Sigmoid colon (tissue), 7 donors: ENCODE results near the gene TCF19. TPM values are rescaled to one million over a fixed set of nuclear protein-coding genes. Genes with fewer than 3 reads are reported as not detected.
"Not testable (repeated sequence)": the region's sequence is repeated elsewhere in the genome, so short reads cannot be mapped to it uniquely, and the experiment has no call there.

Experiments
- DNase-seq: peaks from one replicate; pipeline ENCODE4 v3.0.0-alpha.2; 2019
- H3K27ac ChIP-seq, 4 donors: fragments of 200-600 bp; sonication (generic); one replicate each; pipeline ENCODE4 v1.5.1; 2016 to 2019; ENCODE audit warnings: mild to moderate bottlenecking in 1 of 4
- H3K27me3 ChIP-seq, 3 donors: fragments of 200-600 bp; sonication (generic); one replicate each; pipeline ENCODE4 v1.5.1; 2019; ENCODE audit warnings: mild to moderate bottlenecking in 1 of 3
- H3K36me3 ChIP-seq, 4 donors: fragments of 200-600 bp; sonication (generic); one replicate each; pipeline ENCODE4 v1.5.1; 2016 to 2019
- H3K4me1 ChIP-seq, 4 donors: fragments of 200-600 bp; sonication (generic); one replicate each; pipeline ENCODE4 v1.5.1; 2017 to 2019
- H3K4me3 ChIP-seq, 4 donors: fragments of 200-600 bp; sonication (generic); one replicate each; pipeline ENCODE4 v1.5.1; 2017 to 2019; ENCODE audit warnings: mild to moderate bottlenecking in 2 of 4, moderate library complexity in 1 of 4
- H3K9me3 ChIP-seq, 4 donors: fragments of 200-600 bp in 3 of 4; sonication (generic) in 3 of 4; one replicate each; pipeline versions ENCODE4 v1.5.1 to v1.6.1; 2013 to 2019
- EP300 ChIP-seq, 4 donors: sonication (generic); formaldehyde crosslinking; IDR thresholded peaks; one replicate each; pipeline ENCODE4 v1.6.1; 2017; ENCODE audit warnings: antibody characterized with exemption in 4 of 4
- POLR2A ChIP-seq, 2 donors: fragments of 450-650 bp; IDR thresholded peaks; one replicate each; pipeline ENCODE4 v1.6.1; 2016; ENCODE audit warnings: antibody characterized with exemption in 2 of 2, mild to moderate bottlenecking in 2 of 2, moderate library complexity in 2 of 2
- POLR2AphosphoS5 ChIP-seq, 4 donors: sonication (generic); formaldehyde crosslinking; IDR thresholded peaks; one replicate each; pipeline ENCODE4 v1.6.1; 2017; ENCODE audit warnings: antibody characterized with exemption in 4 of 4
- WGBS, 2 donors: extraction: QIAGEN DNeasy Blood & Tissue Kit; methylation state at CpG; one replicate each; pipeline ENCODE4 v1.1.7; 2013; 5-methylcytosine and 5-hydroxymethylcytosine counted together
- intact Hi-C: fragments of 100-400 bp; cut with DNase I; formaldehyde crosslinking; loops from one replicate; pipeline ENCODE4 v1.15.1; 2023
- polyA plus RNA-seq, 3 donors: library from polyadenylated mRNA; stranded (reverse); fragments of 200-250 nt; gene quantifications; one replicate each; pipeline ENCODE4 v1.2.3, GENCODE V29; 2013
- total RNA-seq, 4 donors: library from RNA; depleted of rRNA; stranded (reverse); fragments of >200 nt; gene quantifications; one replicate each; pipeline ENCODE4 v1.1.0, GENCODE V29; 2016
- TF ChIP-seq, protein P1 (sequence below), 4 experiments: fragments of 450-650 bp in 3 of 4; fragments of 200-600 bp in 1 of 4; IDR thresholded peaks; one replicate each; pipeline ENCODE4 v1.5.1; 2016 to 2019; ENCODE audit warnings: antibody characterized with exemption in 4 of 4, mild to moderate bottlenecking in 3 of 4, moderate library complexity in 2 of 4
- donor health status: healthy with polysubstance abuse.
- donor health status: Bipolar disorder and iron deficiency.
- donor health status: healthy.

TCF19 gene
- total and polyA plus RNA-seq, 7 donors, result 2.6 to 11.7 (median 3.6) TPM

DNA sequence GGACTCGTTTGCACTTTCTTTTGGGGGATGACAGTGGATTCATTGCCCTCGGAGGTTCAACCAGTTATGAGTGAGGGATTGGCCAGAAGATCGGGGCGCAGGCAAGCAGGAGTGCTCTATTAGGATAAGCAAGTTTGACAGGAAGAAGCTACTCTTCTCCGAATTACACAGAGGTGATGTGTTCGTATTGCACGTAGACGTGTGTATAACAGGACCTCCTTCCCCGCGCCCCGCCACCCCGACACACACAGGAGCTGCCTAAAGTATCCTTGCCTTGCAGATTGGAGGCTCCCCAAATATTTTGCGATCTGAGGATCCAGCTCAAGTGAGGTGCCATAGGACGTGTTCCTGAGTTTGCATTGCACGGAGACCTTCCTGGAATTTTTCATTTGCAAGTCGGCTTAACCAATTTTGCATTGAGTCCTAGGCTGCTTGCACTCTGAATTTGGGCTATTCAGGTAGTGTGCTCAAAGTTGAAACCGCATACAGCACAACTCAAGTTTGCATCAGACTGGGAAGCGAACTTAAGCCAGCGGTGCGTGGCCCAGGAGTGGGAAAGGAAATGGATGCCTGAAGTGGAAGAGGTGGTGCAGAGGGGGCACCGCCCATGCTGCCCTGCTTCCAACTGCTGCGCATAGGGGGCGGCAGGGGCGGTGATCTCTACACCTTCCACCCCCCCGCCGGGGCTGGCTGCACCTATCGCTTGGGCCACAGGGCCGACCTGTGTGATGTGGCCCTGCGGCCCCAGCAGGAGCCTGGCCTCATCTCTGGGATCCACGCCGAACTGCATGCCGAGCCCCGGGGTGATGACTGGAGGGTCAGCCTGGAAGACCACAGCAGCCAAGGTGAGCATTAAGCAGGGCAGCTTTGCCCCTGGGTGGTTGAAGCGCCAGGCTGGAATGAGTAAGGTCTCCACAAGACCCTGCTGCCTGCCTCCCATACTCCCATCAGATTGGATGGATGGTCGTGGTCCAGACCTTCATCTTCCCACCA is 770 bp downstream of the TCF19 start:
- Histone ChIP-seq H3K27me3 (no peaks in the 10 kb centered on the region), H3K4me1 (peaks cover 0 to 24% (median 19%) of the 10 kb centered on the region in 4 donors), H3K27ac (peak overlapping the region; percentile 82 to 90 (median 84)), H3K36me3 (peaks cover 0 to 7% (median 0%) of the 10 kb centered on the region in 4 donors), H3K9me3 (no peaks in the 10 kb centered on the region), H3K4me3 (peak overlapping the region; percentile 46 to 76 (median 70))
- no peak for TF ChIP-seq EP300 (IDR thresholded peaks at IDR 0.05)
- TF ChIP-seq, protein P1, sequence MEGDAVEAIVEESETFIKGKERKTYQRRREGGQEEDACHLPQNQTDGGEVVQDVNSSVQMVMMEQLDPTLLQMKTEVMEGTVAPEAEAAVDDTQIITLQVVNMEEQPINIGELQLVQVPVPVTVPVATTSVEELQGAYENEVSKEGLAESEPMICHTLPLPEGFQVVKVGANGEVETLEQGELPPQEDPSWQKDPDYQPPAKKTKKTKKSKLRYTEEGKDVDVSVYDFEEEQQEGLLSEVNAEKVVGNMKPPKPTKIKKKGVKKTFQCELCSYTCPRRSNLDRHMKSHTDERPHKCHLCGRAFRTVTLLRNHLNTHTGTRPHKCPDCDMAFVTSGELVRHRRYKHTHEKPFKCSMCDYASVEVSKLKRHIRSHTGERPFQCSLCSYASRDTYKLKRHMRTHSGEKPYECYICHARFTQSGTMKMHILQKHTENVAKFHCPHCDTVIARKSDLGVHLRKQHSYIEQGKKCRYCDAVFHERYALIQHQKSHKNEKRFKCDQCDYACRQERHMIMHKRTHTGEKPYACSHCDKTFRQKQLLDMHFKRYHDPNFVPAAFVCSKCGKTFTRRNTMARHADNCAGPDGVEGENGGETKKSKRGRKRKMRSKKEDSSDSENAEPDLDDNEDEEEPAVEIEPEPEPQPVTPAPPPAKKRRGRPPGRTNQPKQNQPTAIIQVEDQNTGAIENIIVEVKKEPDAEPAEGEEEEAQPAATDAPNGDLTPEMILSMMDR (IDR thresholded peaks at IDR 0.05), result no peak
- TF ChIP-seq POLR2AphosphoS5 (IDR thresholded peaks at IDR 0.05), result no peak
- no peak for TF ChIP-seq POLR2A (IDR thresholded peaks at IDR 0.05)
- DNase-seq, result peak; percentile 63
- intact Hi-C loops, result no loop called here
- 11 to 18% methylated on average over 35 of the region's 35 CpGs for WGBS, 2 donors

DNA sequence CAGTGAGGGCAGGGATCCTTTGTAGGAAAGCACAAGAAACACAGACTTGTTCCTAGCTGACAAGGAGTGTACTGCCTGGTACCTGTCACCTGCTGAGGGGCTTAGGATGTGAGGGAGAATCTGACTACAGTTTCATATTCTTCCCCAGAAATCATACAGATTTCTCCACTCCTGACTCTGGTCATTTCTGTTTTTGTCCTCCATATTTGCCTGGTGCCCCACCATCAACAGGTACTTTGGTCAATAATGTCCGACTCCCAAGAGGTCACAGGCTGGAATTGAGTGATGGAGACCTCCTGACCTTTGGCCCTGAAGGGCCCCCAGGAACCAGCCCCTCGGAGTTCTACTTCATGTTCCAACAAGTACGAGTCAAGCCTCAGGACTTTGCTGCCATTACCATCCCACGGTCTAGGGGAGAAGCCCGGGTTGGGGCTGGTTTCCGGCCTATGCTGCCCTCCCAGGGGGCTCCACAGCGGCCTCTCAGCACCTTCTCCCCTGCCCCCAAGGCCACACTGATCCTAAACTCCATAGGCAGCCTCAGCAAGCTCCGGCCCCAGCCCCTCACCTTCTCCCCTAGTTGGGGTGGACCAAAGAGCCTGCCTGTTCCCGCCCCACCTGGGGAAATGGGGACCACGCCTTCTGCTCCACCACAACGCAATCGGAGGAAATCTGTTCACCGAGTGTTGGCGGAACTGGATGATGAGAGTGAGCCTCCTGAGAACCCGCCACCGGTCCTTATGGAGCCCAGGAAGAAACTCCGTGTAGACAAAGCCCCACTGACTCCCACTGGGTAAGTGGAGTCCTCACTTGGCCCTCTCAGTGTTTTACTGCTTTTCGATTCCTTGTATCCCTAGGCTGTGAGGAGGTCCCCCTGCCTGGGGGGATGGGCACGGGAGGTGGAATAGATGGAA is 3.1 kb downstream of the TCF19 start:
- intact Hi-C loops, result no loop called here
- Histone ChIP-seq H3K36me3 (no peaks in the 10 kb centered on the region), H3K9me3 (no peaks in the 10 kb centered on the region), H3K4me3 (no peak overlapping the region), H3K4me1 (peaks cover 0 to 24% (median 19%) of the 10 kb centered on the region in 4 donors), H3K27ac (no peak overlapping the region), H3K27me3 (no peaks in the 10 kb centered on the region)
- no peak for DNase-seq
- TF ChIP-seq EP300 (IDR thresholded peaks at IDR 0.05), result no peak
- TF ChIP-seq, protein P1 (IDR thresholded peaks at IDR 0.05), result no peak
- TF ChIP-seq POLR2AphosphoS5 (IDR thresholded peaks at IDR 0.05), result no peak
- TF ChIP-seq POLR2A (IDR thresholded peaks at IDR 0.05), result no peak
- 87 to 94% methylated on average over 19 of the region's 19 CpGs for WGBS, 2 donors

DNA sequence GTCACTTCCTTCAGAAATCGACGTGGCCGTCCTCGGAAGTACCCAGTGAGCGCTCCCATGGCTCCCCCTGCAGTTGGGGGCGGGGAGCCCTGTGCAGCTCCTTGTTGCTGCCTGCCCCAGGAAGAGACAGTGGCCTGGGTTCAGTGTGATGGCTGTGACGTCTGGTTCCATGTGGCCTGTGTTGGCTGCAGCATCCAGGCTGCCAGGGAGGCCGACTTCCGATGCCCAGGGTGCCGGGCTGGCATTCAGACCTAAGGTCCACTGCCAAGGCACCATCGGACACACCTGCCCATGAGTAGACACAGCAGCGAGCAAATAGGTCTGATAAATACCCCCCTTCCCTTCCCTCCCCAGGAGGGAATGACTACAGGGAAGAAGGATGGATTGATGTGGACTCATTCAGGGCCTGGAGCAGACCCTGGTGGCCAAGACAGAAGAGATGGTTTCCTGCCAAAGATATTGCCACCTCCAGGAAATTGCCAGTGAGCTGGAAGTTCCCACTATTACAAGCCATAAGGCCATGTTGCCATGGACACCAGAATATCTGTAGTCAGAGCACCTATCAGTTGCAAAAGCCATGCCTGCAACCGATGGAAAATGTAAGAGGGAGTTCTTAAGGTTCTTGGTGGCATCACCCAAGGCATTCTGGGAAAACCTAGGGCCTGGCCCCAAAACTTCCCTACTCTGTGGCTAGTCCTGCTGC is 4.2 kb downstream of the TCF19 start:
- Histone ChIP-seq H3K27me3 (no peaks in the 10 kb centered on the region), H3K27ac (no peak overlapping the region), H3K9me3 (no peaks in the 10 kb centered on the region), H3K36me3 (no peaks in the 10 kb centered on the region), H3K4me1 (peaks cover 0 to 16% (median 11%) of the 10 kb centered on the region in 4 donors), H3K4me3 (no peak overlapping the region)
- no peak for DNase-seq
- 89 to 92% methylated on average over 13 of the region's 13 CpGs for WGBS, 2 donors
- TF ChIP-seq POLR2A (IDR thresholded peaks at IDR 0.05) (no peak), EP300 (IDR thresholded peaks at IDR 0.05) (no peak), POLR2AphosphoS5 (IDR thresholded peaks at IDR 0.05) (no peak)
- TF ChIP-seq, protein P1 (IDR thresholded peaks at IDR 0.05), result no peak
- intact Hi-C loops, result no loop called here

DNA sequence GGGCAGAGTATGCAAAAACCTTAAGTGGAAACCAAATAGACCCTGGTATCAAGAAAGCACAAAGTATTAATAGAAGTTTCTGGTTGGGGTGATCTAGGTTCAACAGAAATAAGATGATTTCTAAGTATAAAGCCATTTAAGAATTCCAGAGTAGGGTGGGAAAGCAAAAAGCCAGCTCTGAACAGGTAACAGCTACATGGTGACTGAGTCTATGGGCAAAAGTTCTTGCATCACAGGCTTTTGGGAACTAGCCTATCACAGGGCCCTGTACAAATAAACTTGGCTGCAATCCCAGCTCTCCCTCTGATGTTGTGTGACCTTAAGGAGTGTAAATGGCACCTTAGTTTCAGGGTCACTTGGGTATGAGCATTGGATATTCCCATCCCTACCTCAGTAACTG is 5.5 kb downstream of the TCF19 start:
- Histone ChIP-seq H3K4me3 (no peak overlapping the region), H3K9me3 (no peaks in the 10 kb centered on the region), H3K4me1 (peaks cover 0 to 12% (median 7%) of the 10 kb centered on the region in 4 donors), H3K27ac (no peak overlapping the region), H3K27me3 (no peaks in the 10 kb centered on the region), H3K36me3 (no peaks in the 10 kb centered on the region)
- intact Hi-C loops, result no loop called here
- TF ChIP-seq, protein P1 (IDR thresholded peaks at IDR 0.05), result no peak
- TF ChIP-seq POLR2A (IDR thresholded peaks at IDR 0.05) (no peak), EP300 (IDR thresholded peaks at IDR 0.05) (no peak), POLR2AphosphoS5 (IDR thresholded peaks at IDR 0.05) (no peak)
- DNase-seq, result no peak

DNA sequence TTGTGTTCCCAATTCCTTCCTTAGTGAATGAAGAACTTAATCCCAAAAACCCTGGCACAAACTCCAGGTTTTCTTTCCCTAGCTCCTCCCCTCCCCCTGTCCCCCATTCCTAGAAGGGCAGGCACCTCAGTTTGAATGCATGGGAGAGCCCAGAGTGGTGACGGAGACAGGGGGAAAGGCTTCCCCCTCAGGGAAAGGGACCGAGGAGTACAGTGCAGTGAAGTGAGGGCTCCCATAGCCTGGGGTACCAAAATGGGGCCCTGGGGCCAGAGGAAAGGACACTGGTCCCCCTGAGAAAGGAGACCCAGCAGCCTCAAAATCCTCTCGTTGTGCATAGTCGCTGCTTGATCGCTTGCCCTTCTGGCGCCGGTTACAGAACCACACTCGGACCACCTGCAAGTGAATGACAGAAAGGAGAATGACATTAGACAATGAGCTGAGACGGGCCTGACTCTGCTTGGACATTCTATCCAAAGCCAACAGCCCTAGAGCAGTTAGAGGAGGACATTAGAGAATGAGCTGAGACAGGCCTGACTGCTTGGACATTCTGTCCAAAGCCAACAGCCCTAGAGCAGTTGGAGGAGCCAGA is 6.2 kb downstream of the TCF19 start:
- H3K36me3 ChIP-seq, H3K4me1 ChIP-seq, intact Hi-C loops, DNase-seq, H3K27ac ChIP-seq, H3K4me3 ChIP-seq, H3K9me3 ChIP-seq, H3K27me3 ChIP-seq: not testable (repeated sequence)
- WGBS, 2 donors, result 88 to 95% methylated on average over 7 to 8 of the region's 9 CpGs

DNA sequence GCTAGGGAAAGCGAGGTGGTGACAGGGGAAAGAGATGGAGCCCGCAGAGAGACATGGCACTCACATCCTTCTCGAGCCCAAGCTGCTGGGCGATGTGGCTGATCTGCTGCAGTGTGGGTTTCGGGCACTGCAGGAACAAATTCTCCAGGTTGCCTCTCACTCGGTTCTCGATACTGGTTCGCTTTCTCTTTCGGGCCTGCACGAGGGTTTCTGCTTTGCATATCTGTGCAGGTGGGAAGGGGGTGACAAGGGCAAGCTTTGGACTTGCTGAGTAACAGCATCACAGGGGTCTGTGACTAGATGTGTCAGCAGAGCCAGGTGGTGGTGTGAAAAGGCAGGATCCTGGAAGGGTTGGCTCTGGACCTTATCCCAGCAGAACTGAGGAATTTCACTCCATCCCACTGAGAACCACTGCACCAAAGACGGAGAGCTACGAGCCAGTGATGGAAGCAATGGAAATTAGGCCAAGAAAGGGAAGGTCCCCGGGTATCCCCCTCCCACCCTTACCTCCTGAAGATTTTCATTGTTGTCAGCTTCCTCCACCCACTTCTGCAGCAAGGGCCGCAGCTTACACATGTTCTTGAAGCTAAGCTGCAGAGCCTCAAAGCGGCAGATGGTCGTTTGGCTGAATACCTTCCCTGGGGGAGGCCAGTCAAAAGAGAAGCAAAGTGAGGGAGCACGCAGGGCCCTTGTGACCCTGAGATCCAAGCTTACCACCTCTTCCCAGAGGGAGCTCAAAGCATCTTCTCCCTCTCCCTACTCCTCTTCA is 6.9 kb downstream of the TCF19 start:
- H3K27ac ChIP-seq, H3K4me1 ChIP-seq, intact Hi-C loops, H3K9me3 ChIP-seq, DNase-seq, H3K36me3 ChIP-seq, H3K27me3 ChIP-seq, H3K4me3 ChIP-seq: not testable (repeated sequence)
- WGBS, 2 donors, result 82 to 87% methylated on average over 17 of the region's 17 CpGs
